K562 (cell line): ENCODE results near the gene DCAF6. TPM values are rescaled to one million over a fixed set of nuclear protein-coding genes. Genes with fewer than 3 reads are reported as not detected.
A peak's percentile ranks its signal among the peaks of the same experiment; 100 is the strongest.

ENCODE experiments used
- CC2D1A ChIP-seq: fragments of 450-650 bp; IDR thresholded peaks from 2 replicates; pipeline ENCODE4 v1.6.1; 2017; ENCODE audit warnings: mild to moderate bottlenecking
- CXXC5 ChIP-seq: fragments of 250-450 bp; sonication (Bioruptor Pico); IDR thresholded peaks from 2 replicates; pipeline ENCODE4 v1.8.0; 2022; ENCODE audit warnings: inconsistent platforms, mild to moderate bottlenecking, moderate library complexity
- EHMT2 ChIP-seq: fragments of 450-650 bp; IDR thresholded peaks from 2 replicates; pipeline ENCODE4 v1.6.1; 2018; ENCODE audit warnings: antibody characterized with exemption
- GTF2A2 ChIP-seq: IDR thresholded peaks from 2 replicates; pipeline ENCODE4 v1.6.1; 2016; ENCODE audit warnings: mild to moderate bottlenecking, missing genetic modification characterization, missing compliant biosample characterization
- JUND ChIP-seq, 2 experiments: IDR thresholded peaks; 2 replicates in 1 of 2; 3 replicates in 1 of 2; pipeline ENCODE4 v1.6.1; 2011; ENCODE audit warnings: borderline replicate concordance in 2 of 2, low read depth in 2 of 2, low read length in 2 of 2, improper control_type of control experiment in 1 of 2, missing biosample characterization in 1 of 2, missing genetic modification characterization in 1 of 2, missing genetic modification reagents in 1 of 2
- PML ChIP-seq: IDR thresholded peaks from 2 replicates; pipeline ENCODE4 v1.6.1; 2012; ENCODE audit warnings: low read length, inconsistent platforms
- RAD21 ChIP-seq, 2 experiments: fragments of 250-450 bp in 1 of 2; fragments of 450-650 bp in 1 of 2; sonication (Bioruptor Pico) in 1 of 2; formaldehyde crosslinking in 1 of 2; IDR thresholded peaks in 1 of 2; conservative IDR thresholded peaks in 1 of 2; 2 replicates each; pipeline versions ENCODE4 v1.4.0 to v1.8.0; 2020 to 2022; ENCODE audit warnings: mild to moderate bottlenecking in 2 of 2, moderate library complexity in 1 of 2
- RFX1 ChIP-seq: fragments of 450-650 bp; IDR thresholded peaks from 2 replicates; pipeline ENCODE4 v1.6.1; 2016; ENCODE audit warnings: mild to moderate bottlenecking, moderate library complexity
- TAF7 ChIP-seq: fragments of 450-650 bp; IDR thresholded peaks from 2 replicates; pipeline ENCODE4 v1.6.1; 2016; ENCODE audit warnings: missing genetic modification characterization, missing compliant biosample characterization
- ZFP1 ChIP-seq: fragments of 450-650 bp; formaldehyde crosslinking; IDR thresholded peaks from 2 replicates; pipeline ENCODE4 v1.4.0; 2020; ENCODE audit warnings: mild to moderate bottlenecking, mixed read lengths
- ZFX ChIP-seq: sonication (generic); formaldehyde crosslinking; IDR thresholded peaks from 2 replicates; pipeline ENCODE4 v1.8.0; 2022; ENCODE audit warnings: mild to moderate bottlenecking, missing genetic modification reagents, moderate library complexity
- polyA plus RNA-seq, 8 experiments: library from polyadenylated mRNA; depleted of rRNA in 4 of 8; stranded (reverse) in 5 of 8; unstranded in 3 of 8; fragments of >200 nt; fragmentation: Nextera tagmentation in 2 of 8; fragmentation: Illumina TruSeq in 1 of 8; extraction: Ambion mirVana in 2 of 8; extraction: Trizol in 1 of 8; gene quantifications; 2 replicates each; pipeline versions ENCODE4 v1.2.1 to v1.2.3, GENCODE V29; 2011 to 2014; ENCODE audit warnings: inconsistent platforms in 1 of 8, missing spikeins in 1 of 8
- total RNA-seq, 7 experiments: library from RNA; depleted of rRNA in 6 of 7; stranded (reverse); fragments of >200 nt in 6 of 7; fragmentation: Illumina TruSeq in 2 of 7; extraction: Trizol in 2 of 7; gene quantifications; 2 replicates each; pipeline versions ENCODE4 v1.2.1 to v1.2.3, GENCODE V29; 2011 to 2021; ENCODE audit warnings: low replicate concordance in 1 of 7
- TF ChIP-seq, protein P1 (sequence below): fragments of 450-650 bp; conservative IDR thresholded peaks from 2 replicates; pipeline ENCODE4 v1.6.1; 2016; ENCODE audit warnings: missing genetic modification characterization, low read depth, mild to moderate bottlenecking, missing compliant biosample characterization, moderate library complexity
- TF ChIP-seq, protein P2 (sequence below): fragments of 250-450 bp; sonication (Bioruptor Pico); IDR thresholded peaks from 2 replicates; pipeline ENCODE4 v1.5.1; 2021; ENCODE audit warnings: mild to moderate bottlenecking
- TF ChIP-seq, protein P3 (sequence below): fragments of 200-800 bp; sonication (Bioruptor generic); IDR thresholded peaks from 2 replicates; pipeline ENCODE4 v1.6.1; 2017; ENCODE audit warnings: missing genetic modification characterization, missing compliant biosample characterization
- TF ChIP-seq, protein P4 (sequence below): sonication (generic); IDR thresholded peaks from 2 replicates; pipeline ENCODE4 v1.6.1; 2016

DCAF6 gene
- total and polyA plus RNA-seq, 9 of the 15 experiments (the other 6 are each of a cell fraction or from before 2014, with no cell fraction given) = 19.1 to 102 (median 46.3) TPM

DNA sequence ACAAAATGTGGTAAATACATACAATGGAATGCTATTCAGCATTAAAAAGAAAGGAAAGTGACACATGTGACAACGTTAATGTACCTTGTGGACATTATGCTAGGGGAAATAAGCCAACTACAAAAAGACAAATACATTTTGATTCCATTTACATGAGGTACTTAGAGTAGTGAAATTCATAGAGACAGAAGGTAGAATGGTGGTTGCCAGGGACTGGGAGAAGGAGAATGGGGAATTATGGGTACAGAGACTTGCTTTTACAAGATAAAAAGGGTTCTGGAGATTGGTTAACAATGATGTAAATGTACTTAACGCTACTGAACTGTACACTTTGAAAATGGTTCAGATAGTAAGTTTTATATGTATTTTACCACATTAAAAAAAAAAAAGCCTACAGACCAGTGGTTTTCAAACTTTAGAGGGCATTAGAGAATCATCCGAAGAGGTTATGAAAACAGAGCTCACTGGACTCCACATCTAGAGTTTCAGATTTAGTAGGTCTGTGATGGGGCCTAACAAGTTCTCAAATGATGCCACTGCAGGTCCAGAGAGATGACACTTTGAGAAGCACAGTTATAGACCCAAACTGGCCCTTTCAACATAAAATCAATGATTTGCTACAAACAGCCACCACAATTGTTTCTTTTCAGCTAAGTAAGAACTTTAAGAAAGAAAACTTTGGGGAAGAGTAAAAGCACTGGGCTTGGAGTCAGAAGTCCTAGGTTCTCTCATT, 13.0 kb upstream of the DCAF6 start (continued):
- TF ChIP-seq GTF2A2 (tag) = 0 out of 2 replicates have a peak, but pooled peaks have one; percentile 16
- TF ChIP-seq, protein P1, sequence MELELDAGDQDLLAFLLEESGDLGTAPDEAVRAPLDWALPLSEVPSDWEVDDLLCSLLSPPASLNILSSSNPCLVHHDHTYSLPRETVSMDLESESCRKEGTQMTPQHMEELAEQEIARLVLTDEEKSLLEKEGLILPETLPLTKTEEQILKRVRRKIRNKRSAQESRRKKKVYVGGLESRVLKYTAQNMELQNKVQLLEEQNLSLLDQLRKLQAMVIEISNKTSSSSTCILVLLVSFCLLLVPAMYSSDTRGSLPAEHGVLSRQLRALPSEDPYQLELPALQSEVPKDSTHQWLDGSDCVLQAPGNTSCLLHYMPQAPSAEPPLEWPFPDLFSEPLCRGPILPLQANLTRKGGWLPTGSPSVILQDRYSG = 0 out of 2 replicates have a peak, but pooled peaks have one; percentile 33
- TF ChIP-seq RAD21 (CRISPR knock-in tag; conservative IDR thresholded peaks at IDR 0.05 in 1 of 2, IDR thresholded peaks at IDR 0.05 in 1 of 2) = 0 out of 4 replicates have a peak, but pooled peaks of 1 of the 2 experiments have one; percentile 7
- TF ChIP-seq, protein P2, sequence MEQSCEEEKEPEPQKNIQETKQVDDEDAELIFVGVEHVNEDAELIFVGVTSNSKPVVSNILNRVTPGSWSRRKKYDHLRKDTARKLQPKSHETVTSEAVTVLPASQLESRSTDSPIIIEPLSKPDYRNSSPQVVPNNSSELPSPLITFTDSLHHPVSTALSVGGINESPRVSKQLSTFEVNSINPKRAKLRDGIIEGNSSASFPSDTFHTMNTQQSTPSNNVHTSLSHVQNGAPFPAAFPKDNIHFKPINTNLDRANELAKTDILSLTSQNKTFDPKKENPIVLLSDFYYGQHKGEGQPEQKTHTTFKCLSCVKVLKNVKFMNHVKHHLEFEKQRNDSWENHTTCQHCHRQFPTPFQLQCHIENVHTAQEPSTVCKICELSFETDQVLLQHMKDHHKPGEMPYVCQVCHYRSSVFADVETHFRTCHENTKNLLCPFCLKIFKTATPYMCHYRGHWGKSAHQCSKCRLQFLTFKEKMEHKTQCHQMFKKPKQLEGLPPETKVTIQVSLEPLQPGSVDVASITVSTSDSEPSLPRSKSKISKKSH (CRISPR knock-in tag) = no peak
- 0 out of 2 replicates have a peak, but pooled peaks have one; percentile 10 for TF ChIP-seq PML
- peak; percentile 34; the same call in 1 of the 2 replicates for TF ChIP-seq CC2D1A
- no peak; the same call in 1 of the 2 replicates for TF ChIP-seq JUND (IDR thresholded peaks at IDR 0.05; ENCODE audit: borderline replicate concordance, low read depth, low read length)
- peak; percentile 4; the same call in 2 of the 3 replicates for TF ChIP-seq JUND (tag; IDR thresholded peaks at IDR 0.05; ENCODE audit: borderline replicate concordance, low read depth, low read length)
- TF ChIP-seq, protein P3, sequence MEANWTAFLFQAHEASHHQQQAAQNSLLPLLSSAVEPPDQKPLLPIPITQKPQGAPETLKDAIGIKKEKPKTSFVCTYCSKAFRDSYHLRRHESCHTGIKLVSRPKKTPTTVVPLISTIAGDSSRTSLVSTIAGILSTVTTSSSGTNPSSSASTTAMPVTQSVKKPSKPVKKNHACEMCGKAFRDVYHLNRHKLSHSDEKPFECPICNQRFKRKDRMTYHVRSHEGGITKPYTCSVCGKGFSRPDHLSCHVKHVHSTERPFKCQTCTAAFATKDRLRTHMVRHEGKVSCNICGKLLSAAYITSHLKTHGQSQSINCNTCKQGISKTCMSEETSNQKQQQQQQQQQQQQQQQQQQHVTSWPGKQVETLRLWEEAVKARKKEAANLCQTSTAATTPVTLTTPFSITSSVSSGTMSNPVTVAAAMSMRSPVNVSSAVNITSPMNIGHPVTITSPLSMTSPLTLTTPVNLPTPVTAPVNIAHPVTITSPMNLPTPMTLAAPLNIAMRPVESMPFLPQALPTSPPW (CRISPR knock-in tag) = peak; percentile 21; the same call in 1 of the 2 replicates
- peak; percentile 60 for TF ChIP-seq ZFX
- TF ChIP-seq CXXC5 (CRISPR knock-in tag) = peak; percentile 41; the same call in 1 of the 2 replicates
- TF ChIP-seq RFX1 = peak; percentile 28; the same call in 1 of the 2 replicates
- TF ChIP-seq, protein P4, sequence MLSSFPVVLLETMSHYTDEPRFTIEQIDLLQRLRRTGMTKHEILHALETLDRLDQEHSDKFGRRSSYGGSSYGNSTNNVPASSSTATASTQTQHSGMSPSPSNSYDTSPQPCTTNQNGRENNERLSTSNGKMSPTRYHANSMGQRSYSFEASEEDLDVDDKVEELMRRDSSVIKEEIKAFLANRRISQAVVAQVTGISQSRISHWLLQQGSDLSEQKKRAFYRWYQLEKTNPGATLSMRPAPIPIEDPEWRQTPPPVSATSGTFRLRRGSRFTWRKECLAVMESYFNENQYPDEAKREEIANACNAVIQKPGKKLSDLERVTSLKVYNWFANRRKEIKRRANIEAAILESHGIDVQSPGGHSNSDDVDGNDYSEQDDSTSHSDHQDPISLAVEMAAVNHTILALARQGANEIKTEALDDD = peak; percentile 22; the same call in 1 of the 2 replicates
- TF ChIP-seq ZFP1 (CRISPR knock-in tag) = no peak
- TF ChIP-seq TAF7 (tag) = 0 out of 2 replicates have a peak, but pooled peaks have one; percentile 56
- TF ChIP-seq EHMT2 = 0 out of 2 replicates have a peak, but pooled peaks have one; percentile 36
